GM18520 (cell line): Measurements from ENCODE around the gene COX5A.

ENCODE experiments used
- ATAC-seq: cut with Tn5 transposase; IDR thresholded peaks from one replicate; pipeline ENCODE4 v1.9.1; 2021; ENCODE audit not compliant: unreplicated experiment

The COX5A gene

DNA sequence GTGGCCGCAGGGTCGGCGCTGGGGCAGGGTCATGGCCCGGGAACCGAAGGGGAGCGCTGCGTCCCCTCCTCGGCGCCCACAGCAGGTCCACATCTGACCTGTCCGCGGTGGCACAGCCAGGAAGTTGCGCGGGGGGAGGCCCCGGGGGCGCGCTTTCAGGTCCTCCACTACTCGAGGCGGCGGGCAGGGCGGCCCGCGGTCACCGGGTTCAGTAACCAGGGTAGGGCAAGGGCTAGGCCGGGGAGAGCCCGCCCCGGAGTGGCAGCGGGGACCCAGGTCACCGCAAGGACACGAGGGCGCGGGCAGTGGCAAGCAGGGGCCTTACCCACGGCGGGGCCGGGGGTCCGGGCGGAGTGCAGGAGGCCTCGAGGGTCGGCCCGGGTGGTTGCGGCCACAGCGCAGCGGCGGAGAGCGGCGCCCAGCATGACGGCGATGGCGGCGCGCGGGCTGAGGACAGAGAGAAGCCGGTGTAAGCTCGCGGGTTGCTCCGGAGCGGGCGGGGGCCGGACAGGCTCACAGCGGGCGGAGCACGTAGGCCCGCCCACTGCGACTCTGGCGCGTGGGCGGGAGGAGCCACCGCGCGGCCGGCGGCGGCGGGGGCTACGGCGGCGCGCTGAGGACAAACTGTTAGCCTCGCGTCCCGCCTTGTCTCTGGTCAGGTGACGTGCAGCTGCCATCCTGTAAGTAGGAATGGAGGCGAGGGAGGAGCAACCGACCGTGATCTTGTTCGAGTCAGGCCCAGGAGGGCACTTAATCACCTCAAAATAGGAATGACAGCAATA is at the start of gene COX5A:
Gene COX5A, minus strand, starts transcription at position 484 of the 782 bp plus-strand sequence. Its CDS starts 59 bp downstream, at position 425.
- peak; percentile 85 for ATAC-seq

DNA sequence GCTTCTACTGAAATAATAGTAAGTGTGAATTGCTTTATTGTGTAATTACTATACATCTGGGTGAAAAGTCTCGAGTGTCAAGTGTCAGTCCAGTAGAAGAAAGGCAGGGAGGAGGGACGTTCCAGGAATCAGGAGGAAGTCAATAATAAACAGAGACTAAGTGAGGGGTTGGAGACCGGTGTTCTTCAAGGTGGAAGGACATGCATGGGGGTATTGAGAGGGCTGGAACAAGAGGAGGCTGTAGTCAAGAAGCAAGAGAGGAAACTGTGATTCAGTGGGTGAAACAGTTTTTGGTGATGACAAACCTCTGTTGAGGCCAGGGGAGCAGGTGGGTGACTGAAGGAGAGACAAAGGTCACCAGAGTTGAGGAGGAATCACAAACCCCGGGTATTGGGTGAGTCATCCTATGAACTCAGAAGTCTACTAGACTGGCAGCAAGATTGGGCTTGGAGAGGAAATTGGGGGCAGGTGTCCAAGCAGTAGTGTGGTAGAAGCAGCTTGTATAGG is 45.9 kb upstream of the COX5A start:
- no peak for ATAC-seq

DNA sequence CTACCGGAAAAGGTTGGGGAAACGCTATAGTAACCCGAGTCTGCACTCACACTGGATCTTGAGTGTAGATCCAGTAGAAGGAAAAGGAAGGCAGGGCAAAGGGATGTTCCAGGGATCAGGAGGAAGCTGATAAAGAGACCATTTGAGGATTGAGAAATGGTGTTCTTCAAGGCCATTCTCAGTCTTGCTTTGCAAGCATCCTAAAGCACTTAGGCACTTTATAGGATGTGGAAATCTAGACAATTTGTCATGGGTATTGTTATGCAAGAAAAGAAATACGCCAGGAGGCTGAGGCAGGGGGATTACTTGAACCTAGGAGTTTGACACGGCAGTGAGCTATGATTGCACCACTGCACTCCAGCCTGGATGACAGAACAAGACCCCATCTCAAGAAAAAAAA is 44.3 kb upstream of the COX5A start:
- no peak for ATAC-seq

DNA sequence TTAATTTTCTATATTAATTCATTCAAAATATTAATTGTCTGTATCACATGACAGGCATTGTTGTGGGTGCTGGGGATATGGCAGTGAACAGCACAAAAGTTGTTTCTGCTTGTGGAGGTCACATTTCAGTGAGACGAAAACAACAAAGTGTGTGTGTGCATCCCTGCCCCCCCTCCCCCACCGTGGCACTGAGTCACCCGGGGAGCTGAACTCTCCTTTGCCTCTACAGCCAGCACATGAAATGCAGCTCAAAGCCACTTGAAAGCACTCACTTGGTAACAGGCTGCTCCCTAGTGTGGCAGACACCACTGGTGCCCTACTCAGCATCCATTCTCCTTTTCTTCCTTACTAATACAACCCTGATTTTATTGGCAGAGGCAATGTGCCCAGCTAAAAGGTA is 40.6 kb upstream of the COX5A start:
- no peak for ATAC-seq

DNA sequence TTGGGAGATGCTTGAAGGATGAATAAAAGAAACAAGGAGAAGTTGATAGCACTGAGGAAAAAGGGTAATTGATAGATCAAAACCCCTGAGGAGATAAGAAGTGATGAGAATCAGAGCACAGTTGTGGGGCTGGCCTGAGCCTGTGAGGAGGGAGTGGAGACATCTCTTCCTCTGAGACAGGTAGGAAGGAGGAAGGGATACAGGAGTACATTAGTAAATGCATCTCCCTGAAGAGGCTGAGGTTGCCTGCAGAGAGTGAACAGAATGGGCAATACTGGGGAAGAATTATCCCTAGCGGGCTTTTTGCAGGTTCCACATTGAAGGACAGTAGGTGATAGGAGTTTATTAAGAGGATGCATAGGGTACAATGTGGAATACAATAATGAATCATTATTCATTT is 40.2 kb upstream of the COX5A start:
- no peak for ATAC-seq

DNA sequence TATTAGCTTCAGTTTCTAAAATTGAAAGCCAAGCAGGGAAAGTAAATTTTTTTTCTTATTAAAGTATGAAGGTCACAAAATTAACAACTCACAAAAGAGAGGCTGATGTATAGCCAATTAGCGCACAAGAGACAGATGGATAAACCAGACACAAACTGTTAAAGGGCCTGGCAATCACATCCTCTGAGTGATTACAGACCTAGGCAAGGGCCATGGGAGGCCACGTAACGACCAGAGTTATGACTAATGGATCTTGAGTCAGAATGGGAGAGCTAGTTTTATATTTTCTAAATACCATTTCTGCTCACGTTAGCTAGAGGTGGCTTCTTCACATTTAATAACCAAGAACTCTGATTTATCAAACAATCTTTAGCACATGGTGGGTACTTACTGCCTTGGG is 39.7 kb upstream of the COX5A start:
- no peak for ATAC-seq

DNA sequence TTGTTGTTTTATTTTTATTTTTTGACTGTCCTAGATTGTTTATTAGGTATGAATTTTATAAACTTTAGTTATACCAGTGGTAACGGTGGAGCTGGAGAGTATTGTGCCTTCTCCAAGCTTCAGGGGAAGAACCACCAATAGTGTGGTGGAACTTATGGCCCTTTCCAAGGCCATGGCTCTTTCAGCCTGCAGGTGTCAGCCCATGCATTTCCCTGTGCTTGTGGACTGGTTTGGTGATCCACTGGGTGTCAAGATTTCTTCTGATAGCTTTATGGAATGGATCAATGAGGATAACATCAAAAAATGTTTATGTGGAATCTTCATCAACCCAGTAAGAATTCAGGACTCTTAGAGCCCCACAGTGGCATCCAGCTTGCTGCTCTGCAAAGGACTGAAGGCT is 38.3 kb upstream of the COX5A start:
- no peak for ATAC-seq

DNA sequence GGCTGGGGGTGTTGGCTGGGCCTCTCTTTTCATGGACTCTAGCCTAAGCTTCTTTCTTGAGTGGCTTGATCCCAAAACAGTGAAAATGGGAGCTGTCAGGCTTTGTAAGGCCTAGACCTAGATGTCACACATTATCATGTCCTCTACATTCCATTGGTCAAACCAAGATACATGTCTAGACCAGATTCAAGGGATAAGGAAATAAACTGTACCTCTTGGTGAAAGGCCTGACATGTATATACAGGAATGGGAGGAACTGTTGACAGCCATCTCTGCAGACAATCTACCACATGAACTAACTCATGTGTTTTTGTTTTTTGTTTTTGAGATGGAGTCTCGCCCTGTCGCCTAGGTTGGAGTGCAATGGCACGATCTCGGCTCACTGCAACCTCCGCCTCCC is 29.8 kb upstream of the COX5A start:
- no peak for ATAC-seq

DNA sequence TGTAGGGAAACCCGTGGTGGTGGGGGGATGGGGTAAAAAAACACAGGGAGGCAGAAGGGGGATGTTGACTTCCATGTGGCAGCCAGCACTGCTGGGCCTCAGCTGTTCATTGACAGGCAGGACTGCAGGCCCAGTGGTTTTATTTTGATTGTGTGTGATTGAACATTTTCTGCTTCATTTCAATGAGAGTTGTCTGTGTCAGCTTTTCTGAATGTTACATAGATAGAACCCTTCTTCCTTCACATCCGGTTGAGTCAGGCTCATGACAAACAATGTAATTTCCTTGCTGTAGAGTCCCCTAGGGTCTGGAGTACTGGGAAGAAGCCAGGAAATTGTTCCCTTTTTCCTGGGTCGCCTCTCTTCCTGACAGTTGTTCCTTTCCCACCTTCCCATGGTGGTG is 26.9 kb upstream of the COX5A start:
- no peak for ATAC-seq

DNA sequence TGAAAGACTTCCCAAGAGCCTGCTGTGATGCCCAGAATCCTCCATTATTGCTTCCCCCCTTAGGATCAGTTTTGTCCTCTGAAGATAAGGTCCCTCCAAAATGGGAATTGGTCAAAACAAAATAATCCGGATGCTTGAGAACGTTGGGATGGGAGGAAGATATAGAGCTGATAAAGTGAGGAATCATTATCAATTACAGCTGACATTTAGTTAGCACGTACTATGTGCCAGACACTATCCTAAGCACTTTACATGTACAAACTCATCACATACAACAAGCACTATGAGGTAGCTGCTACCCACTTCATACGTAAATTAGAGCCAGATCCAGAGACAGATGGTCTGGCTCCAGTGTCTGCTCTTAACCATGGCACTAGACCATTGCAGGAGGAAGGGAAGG is 25.3 kb upstream of the COX5A start:
- ATAC-seq = no peak

DNA sequence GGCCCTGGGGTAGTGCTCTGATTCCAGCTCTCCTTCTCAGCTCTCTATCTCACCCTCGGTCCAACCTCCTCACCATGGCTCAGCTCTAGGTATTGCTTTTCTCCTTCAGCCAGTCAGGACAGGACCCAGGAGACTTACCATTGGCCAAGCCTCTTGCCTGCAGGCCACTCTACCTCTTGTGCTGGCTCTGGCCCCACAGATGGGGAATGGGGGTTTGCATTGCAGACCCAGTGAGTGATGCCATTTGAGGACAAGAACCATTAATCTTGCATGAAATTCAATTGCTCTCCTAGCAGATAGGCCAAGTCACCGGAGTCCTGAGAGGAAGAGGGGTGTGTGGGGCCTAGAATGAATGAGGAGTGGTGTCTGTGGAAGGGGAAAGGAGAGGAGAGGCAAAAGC is 24.8 kb upstream of the COX5A start:
- no peak for ATAC-seq

DNA sequence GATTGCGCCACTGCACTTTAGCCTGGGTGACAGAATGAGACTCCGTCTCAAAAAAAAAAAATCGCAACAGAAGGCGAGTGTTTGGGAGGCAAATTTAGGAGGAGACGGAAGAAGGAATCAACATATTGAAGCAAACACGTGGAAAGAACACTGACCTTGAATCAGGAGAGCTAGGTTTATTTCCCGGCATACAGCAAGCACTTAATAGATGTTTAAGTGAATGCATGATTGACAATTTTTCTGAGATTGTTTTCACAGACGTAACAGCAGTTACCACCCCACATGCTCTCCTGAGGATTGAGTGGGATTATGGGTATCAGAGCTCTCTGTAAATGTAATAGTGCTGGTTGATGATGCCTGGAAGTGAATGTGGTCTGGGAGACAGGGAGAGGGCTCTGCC is 24.3 kb upstream of the COX5A start:
- no peak for ATAC-seq

DNA sequence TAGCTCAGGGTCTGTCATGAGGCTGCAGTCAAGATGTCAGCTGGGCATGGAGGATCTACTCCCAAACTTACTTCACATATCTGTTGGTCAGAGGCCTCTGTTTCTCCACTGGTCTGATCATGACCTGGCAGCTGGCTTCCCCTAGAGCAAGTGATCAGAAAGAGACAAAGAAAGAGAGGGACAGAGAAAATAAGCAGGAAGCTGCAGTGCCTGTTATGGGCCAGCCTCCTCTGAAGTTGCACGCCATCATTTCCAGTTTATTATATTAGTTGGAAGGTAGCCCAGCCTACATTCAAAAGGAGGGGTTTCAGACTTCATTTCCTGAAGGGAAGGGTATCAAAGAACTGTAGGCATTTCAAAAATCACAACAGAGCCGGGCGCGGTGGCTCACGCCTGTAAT is 23.7 kb upstream of the COX5A start:
- ATAC-seq = no peak

DNA sequence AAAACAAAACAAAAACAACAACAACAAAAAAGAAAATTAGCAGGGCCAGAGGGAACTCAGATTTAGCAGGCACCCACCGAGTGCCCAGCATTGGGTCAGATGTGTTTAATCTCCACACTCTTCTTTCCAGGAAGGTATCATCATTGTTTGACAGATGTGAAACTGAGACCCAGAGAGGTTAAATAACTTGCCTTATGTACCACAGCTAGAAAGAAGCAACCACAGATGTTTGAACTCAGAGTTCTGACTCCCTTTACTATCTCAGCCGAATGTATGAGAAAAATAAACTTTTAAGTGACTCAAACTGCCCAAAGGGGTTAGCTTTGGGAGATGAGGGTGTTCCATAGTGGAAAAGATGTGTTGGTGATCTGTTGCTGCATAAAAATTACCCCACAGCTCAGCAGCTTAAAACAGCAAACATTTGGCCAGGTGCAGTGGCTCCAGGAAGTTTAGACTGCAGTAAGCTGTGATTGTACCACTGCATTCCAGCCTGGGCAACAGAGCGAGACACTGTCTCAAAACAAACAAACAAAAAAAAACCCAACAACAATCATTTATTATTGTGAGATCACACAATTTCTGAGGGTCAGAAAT is 23.2 kb upstream of the COX5A start:
- ATAC-seq = no peak

DNA sequence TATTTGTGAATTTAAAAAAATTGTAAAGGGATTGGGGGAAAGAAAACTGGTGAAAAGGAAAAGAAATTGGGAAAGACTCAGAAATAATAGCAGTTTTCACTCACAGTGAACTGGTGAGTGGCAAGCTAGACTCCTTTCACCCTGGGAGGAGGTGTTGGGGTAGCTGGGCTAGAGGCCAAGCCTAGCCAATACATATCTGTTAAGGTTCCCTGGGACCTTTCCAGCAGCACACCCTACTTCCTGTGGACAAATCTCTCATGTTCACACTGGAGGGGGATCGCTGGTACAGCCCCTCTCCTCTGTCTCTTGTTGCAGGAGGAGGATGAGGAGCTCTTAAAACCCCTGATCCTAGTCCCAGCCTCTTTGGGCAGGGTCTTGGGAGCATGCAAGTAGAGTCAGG is 22.4 kb upstream of the COX5A start:
- ATAC-seq = no peak

DNA sequence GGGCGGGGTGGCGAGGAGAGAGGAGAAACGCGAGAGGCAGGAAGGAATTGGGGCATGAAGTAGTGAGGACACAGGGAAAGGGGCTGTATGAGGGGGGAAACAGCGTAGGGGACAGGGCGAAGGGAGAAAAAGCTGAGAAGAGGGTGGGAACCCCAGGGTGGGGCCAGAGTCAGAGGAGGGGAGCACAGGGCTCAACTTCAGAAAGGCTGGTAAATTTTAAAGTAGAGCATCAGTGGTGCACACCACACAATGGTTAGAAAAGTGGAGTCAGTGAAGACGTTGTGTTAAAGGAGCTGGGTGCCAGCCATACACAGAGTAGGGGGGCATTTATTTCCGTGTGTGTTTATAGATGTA is 21.7 kb upstream of the COX5A start:
- no peak for ATAC-seq

DNA sequence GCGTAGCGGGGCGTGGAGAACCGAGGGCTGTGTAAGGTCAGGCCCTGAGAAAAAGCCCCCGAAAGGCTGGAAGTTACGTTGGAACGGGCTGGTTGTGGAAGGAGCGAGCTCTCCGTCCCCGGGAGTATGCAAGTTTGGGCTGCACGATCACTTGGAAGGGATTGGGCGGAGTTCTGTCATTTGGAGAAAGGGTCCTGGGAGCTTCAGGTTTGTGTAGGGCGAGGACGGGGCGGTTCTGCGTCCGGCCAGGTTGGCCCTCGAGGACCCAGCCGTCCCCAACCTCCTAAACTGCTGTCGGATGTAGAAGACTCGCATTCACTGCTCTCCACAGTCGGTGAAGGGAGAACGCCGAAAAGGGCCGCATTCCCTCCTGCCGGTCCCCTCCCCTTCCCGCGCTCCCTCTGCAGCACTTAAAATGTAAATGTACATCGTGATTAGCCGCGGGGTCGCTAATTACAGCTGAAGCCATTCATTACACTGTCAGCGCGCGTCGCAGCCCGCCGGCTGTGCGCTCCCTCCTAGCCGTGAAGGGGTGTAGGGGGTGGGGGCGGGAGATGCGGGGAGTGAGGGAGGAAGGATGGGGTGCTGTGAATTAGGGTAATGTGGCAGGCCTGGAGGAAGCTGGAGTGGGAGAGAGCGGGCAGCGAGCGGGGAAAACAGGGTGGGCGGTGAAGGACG is 21.2 kb upstream of the COX5A start:
- ATAC-seq = no peak

DNA sequence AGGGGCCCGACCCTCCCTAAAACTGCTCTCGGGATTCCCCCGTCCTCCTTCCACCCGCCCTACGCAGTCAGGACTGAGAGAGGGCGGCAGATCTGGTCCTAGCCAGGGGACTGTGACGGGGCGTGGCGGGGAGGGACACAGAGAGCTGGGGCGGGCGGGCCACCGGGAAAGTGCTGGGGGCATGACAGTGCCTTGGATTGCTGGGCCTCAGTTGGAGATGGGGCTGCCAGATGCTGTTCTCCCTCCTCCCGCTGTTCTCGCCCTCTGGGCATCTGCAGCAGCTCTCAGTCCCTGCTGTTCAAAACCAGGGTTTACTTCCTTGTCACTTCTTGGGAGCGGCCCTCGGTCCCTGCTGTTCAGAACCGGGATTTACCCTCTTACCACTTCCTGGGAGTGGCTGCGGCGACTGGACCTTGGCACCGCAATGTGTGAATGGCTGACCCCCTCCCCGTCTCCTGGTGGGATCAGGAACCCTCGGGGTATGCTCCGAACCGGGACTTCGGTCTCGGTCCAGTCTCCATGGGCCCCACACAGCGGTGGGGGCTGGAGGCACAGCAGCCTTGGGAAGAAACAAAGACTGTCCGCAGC is 20.5 kb upstream of the COX5A start:
- no peak for ATAC-seq

DNA sequence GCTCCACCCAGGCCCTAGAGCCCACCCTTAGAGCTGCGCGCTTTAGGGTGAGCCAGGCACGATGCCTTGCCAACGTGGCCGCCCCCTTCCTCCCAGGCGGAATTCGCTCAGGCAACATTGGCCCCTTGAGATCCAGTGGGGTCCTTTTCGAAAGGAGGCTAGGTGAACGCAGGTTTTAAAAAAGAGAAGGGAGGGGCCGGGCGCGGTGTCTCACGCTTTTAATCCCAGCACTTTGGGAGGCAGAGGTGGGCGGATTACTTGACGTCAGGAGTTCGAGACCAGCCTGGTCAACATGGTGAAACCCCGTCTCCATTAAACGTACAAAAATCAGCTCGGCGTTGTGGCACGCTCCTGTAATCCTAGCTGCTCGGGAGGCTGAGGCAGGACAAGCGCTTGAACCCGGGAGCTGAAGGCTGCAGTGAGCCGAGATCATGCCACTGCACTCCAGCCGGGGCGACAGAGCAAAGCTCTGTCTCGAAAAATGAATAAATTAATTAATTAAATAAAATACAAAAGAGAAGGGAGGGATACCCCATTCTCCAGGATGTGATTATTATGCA is 19.7 kb upstream of the COX5A start:
- no peak for ATAC-seq

DNA sequence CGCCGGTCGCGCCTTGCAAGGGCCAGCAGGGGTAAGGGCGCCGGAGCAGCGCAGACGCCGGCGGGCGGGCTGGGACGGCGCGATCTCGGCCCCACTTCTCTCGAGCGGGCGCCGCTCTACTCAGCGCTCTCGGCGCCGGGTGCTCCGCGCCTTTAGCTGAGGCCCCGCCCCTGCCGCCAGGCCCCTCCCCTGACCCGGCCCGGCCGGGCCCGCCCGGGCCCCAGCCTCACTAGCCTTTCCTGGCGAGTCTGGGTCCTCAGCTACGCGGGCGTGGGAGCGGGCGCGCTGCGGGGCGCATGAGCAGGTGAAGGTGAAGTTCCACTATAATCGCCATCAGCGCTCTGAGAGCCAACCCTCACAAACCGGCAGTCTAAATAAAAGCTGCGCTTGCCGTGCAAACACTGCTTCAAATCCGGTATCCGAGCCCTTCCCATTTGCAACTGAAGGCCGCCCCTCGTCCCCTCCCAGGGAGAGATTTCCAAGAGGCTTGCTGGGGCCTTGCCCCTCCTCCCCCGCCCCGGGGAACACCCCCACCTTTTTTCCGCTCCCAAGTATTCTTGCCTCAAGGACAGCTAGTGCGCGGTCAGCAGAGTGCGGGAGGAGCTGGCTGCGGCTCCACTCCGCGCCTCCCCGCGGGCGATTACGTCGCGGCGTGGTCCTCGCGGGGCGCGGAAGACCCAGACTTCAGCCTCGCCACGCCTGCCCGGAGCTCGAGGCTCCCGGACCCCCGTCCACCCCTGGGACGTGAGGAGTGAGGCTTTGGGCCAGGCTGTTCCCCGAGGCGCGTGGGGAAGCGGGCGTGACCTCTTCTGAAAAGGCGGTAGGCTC is 19.0 kb upstream of the COX5A start, which contains the start of gene RPP25:
Gene RPP25, minus strand, starts transcription at position 125 of the 828 bp plus-strand sequence. CDS start 189 bp downstream, outside the sequence.
- peak; percentile 52 for ATAC-seq
